Neural progenitor cell (in vitro differentiated cells): ENCODE measurements around the gene FGD4.

ENCODE experiments used
- EZH2 ChIP-seq: fragments of 200-600 bp; sonication (generic); IDR thresholded peaks from 2 replicates; pipeline ENCODE4 v1.6.1; 2017; ENCODE audit warnings: antibody characterized with exemption, mild to moderate bottlenecking, moderate library complexity
- TF ChIP-seq, protein P1 (sequence below): fragments of 200-600 bp; sonication (generic); IDR thresholded peaks from 2 replicates; pipeline ENCODE4 v1.5.1; 2017; ENCODE audit warnings: antibody characterized with exemption, mild to moderate bottlenecking

DNA sequence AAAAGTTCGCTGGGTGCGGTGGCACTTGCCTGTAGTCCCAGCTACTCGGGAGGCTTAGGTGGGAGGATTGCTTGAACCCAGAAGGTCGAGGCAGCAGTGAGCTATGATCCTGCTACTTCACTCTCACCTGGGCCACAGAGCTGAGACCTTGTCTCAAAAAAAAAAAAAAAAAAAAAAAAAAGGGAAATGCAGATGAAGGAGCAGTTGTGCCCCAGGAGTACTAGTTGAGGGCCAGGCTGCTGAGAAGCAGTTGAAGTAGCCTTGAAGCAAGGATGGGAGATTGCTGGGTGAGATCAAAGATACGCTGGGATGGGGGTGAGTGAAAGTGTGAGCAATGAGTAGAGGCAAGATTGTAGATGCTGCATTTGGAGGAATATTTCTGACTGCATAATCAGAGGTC, 186.3 kb downstream of the FGD4 start:
- TF ChIP-seq, protein P1, sequence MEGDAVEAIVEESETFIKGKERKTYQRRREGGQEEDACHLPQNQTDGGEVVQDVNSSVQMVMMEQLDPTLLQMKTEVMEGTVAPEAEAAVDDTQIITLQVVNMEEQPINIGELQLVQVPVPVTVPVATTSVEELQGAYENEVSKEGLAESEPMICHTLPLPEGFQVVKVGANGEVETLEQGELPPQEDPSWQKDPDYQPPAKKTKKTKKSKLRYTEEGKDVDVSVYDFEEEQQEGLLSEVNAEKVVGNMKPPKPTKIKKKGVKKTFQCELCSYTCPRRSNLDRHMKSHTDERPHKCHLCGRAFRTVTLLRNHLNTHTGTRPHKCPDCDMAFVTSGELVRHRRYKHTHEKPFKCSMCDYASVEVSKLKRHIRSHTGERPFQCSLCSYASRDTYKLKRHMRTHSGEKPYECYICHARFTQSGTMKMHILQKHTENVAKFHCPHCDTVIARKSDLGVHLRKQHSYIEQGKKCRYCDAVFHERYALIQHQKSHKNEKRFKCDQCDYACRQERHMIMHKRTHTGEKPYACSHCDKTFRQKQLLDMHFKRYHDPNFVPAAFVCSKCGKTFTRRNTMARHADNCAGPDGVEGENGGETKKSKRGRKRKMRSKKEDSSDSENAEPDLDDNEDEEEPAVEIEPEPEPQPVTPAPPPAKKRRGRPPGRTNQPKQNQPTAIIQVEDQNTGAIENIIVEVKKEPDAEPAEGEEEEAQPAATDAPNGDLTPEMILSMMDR = no peak
- no peak for TF ChIP-seq EZH2
